HepG2 (cell line): ENCODE measurements around the gene IPCEF1.
"Not testable (repeated sequence)": the region's sequence is repeated elsewhere in the genome, so short reads cannot be mapped to it uniquely, and the experiment has no call there.

Source experiments
- CBX2 ChIP-seq, 2 experiments: fragments of 200-600 bp in 1 of 2; sonication (generic); formaldehyde crosslinking in 1 of 2; IDR thresholded peaks; 2 replicates each; pipeline versions ENCODE4 v1.7.0 to v1.8.1; 2018 to 2022; ENCODE audit warnings: low read depth in 2 of 2, low read length in 1 of 2, mild to moderate bottlenecking in 1 of 2, missing genetic modification reagents in 1 of 2
- HDAC2 ChIP-seq: sonication (generic); formaldehyde crosslinking; IDR thresholded peaks from 2 replicates; pipeline ENCODE4 v1.4.0; 2020; ENCODE audit warnings: missing genetic modification reagents
- SP4 ChIP-seq: sonication (generic); formaldehyde crosslinking; IDR thresholded peaks from 2 replicates; pipeline ENCODE4 v1.8.1; 2023; ENCODE audit warnings: mild to moderate bottlenecking, missing genetic modification reagents
- YY1 ChIP-seq: IDR thresholded peaks from 2 replicates; pipeline ENCODE4 v1.6.1; 2011; ENCODE audit warnings: low read length, low read depth, moderate library complexity, mild to moderate bottlenecking; ENCODE audit not compliant: insufficient read depth, insufficient replicate concordance
- TF ChIP-seq, protein P1 (sequence below): sonication (generic); formaldehyde crosslinking; IDR thresholded peaks from 2 replicates; pipeline ENCODE4 v1.8.0; 2023; ENCODE audit warnings: mild to moderate bottlenecking, missing genetic modification reagents
- TF ChIP-seq, protein P2 (sequence below): sonication (generic); formaldehyde crosslinking; IDR thresholded peaks from 2 replicates; pipeline ENCODE4 v1.5.0; 2020; ENCODE audit warnings: mild to moderate bottlenecking, missing genetic modification reagents, moderate library complexity

DNA sequence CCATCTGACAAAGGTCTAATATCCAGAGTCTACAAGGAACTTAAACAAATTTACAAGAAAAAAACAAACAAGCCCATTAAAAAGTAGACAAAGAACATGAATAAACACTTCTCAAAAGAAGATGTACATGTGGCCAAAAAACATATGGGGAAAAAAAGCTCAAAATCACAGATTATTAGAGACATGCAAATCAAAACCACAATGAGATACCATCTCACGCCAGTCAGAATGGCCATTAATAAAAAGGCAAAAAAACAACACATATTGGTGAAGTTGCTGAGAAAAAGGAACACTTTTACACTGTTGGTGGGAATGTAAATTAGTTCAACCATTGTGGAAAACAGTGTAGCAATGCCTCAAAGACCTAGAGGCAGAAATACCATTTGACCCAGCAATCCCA is 29.3 kb downstream of the IPCEF1 start:
- not testable (repeated sequence) for TF ChIP-seq CBX2 (IDR thresholded peaks at IDR 0.05; ENCODE audit: low read depth, low read length); CBX2 (CRISPR knock-in tag; IDR thresholded peaks at IDR 0.05; ENCODE audit: low read depth); SP4 (CRISPR knock-in tag); HDAC2 (CRISPR knock-in tag); YY1
- TF ChIP-seq, protein P1, sequence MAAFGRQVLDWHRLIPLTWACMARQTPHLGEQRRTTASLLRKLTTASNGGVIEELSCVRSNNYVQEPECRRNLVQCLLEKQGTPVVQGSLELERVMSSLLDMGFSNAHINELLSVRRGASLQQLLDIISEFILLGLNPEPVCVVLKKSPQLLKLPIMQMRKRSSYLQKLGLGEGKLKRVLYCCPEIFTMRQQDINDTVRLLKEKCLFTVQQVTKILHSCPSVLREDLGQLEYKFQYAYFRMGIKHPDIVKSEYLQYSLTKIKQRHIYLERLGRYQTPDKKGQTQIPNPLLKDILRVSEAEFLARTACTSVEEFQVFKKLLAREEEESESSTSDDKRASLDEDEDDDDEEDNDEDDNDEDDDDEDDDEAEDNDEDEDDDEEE (CRISPR knock-in tag) = not testable (repeated sequence)
- TF ChIP-seq, protein P2, sequence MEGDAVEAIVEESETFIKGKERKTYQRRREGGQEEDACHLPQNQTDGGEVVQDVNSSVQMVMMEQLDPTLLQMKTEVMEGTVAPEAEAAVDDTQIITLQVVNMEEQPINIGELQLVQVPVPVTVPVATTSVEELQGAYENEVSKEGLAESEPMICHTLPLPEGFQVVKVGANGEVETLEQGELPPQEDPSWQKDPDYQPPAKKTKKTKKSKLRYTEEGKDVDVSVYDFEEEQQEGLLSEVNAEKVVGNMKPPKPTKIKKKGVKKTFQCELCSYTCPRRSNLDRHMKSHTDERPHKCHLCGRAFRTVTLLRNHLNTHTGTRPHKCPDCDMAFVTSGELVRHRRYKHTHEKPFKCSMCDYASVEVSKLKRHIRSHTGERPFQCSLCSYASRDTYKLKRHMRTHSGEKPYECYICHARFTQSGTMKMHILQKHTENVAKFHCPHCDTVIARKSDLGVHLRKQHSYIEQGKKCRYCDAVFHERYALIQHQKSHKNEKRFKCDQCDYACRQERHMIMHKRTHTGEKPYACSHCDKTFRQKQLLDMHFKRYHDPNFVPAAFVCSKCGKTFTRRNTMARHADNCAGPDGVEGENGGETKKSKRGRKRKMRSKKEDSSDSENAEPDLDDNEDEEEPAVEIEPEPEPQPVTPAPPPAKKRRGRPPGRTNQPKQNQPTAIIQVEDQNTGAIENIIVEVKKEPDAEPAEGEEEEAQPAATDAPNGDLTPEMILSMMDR (CRISPR knock-in tag) = not testable (repeated sequence)
